Stimulated activated CD8-positive, alpha-beta memory T cell treated with anti-CD3 and anti-CD28 coated beads, Interleukin-7, amount 100 ng/mL, for 4 hours (primary cell): ENCODE data around the gene LRP1.

ENCODE experiments used
- DNase-seq, 2 donors: peaks; one replicate each; pipeline ENCODE4 v3.0.0-alpha.2; 2020; ENCODE audit warnings: low read depth in 2 of 2

Gene LRP1

DNA sequence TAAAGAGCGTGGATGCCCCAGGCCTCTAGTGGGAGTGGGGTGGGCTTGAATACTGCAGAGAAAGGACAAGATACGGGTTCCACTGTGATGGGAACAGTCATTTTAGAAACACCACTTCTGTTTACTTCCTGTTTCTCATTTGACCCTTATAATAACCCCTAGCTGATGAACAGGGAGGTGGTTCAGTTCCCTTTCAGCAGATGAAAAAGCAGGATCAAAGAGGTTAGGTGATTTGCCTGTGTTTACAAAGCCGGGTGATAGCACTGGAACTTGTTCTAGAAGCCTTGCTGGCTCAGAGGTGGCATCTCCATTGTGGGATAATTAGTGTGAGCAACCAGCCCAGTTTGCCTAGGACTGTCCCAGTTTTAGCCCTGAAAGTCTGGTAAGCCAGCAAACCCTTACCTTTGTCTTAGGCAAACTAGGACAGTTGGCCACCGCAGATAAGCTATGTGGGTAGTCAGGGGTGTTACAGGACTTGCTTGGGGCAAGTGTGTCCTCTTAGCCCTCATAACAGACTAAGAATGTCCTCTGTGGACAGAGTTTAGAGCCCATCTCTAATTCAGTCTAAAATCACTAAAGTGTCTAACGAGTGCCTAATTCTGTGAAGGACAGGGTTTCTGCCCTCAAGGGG lies 26.6 kb downstream of the LRP1 start:
- no peak for DNase-seq

DNA sequence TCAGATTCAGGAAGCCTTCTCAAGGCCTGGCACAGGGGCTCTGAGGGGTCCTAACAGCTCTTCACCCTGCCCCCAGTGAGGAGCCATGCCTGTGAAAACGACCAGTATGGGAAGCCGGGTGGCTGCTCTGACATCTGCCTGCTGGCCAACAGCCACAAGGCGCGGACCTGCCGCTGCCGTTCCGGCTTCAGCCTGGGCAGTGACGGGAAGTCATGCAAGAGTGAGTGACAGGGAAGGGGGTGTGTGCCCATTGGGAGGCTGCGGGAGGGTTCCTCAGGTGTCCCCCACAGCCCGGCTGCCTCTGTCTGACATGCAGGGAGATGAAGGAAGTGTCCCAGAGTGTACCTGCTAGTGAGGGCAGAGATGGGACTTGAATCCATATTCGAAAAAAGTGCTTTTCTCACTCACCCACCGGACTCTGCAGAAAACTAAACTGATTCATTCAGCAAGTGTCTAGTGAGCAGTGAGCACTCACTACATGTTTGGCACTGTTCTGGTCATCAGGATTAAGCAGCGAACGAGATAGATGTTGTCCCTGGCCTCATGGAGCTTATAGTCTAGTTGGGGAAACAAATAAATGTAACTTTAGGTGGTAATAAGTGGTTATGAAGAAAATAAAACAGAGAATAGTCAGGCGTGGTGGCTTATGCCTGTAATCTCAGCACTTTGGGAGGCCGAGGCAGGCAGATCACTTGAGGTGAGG lies 28.6 kb downstream of the LRP1 start:
- DNase-seq, result no peak

DNA sequence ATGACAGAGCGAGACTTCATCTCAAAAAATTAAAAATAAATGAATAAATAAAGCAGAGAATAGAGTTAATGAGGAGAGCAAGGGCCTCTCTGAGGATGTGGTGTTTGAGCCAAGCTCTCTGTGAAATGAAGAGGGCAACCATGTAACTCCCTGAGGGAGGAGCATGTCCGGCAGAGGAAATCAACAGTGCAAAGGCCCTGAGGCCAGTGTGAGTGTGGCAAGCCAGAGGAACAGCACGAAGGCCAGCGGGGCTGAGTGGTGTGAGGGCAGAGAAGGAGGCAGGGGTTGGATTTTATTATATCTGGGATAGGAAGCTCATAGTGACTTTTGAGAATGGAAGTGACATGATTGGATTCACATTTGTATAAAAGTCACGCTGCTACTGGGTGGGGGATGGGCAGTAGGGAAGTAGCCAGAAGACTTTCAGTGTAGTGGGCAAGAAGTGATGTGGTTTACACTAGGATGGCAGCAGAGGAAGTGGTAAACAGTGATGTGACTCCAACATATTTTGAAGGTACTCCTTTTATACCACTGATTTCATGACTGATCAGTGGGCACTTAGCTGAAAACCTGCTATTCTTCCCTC lies 29.4 kb downstream of the LRP1 start:
- DNase-seq, result no peak

DNA sequence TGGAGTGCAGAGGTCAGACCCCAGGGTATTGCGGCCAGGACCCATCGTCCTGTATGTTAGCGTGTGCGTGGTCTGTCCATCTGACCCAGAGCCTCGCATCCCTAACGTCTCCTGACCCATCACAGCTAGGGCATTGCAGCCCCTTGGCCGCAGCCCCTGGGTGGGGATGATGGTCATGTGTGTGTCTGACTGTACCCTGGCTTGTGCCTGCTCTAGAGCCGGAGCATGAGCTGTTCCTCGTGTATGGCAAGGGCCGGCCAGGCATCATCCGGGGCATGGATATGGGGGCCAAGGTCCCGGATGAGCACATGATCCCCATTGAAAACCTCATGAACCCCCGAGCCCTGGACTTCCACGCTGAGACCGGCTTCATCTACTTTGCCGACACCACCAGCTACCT lies 29.9 kb downstream of the LRP1 start:
- DNase-seq, result no peak

DNA sequence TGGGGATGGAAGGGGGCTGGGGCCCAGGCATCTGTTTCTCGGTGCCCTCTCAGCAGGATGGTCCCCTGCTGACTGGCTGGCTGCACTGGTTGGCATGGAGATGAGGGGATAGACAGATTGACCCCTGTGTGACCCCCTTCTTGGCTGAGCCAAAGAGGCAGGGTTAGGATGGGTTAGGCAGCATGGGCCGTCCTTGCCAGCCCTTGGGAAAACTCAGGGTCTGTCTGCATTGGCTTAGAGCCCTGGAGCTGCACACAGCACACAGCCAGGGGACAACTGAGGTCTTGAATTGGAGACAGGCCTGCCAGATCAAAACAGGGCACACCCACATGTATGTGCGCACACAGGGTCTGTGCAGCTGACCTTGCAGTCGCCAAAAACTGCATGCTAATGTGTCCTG lies 30.4 kb downstream of the LRP1 start:
- DNase-seq, result no peak

DNA sequence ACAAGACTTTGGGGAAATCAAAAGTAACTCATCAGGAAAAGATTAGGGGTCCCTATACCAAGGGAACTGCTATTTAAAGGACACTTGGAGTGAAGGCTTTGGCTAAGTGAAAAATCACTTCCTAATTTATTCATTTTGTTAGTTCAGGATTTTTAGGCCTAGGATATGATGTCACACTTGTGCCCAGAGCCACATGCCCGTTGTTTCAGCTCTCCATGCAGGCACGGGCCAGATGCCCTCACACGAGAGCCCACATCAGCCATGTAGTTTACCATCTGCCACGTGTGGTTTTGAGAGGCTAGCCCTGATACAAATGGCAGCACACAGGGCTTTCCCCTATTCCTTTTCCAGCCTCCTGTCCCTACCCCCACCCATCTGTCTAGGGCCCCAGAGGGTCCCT lies 31.0 kb downstream of the LRP1 start:
- DNase-seq, result no peak

DNA sequence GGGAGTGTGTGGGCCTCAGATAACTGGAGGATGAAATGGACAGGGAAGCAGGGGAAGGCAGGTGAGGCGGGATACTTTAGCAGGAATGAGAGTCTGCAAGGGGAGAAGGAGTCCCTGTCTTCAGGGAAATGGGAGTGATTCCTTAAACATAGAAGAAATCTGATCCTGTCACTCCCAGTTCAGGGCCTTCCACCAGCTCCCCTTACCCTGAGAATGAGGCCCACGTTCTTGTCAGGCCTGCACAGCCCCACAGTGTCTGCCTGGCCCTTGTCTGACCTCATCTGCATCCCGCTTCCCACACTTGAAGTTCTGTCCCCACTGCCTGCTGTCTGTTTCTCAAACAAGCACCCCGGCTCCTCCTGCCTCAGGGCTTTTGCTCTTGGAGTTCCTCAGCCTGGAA lies 31.8 kb downstream of the LRP1 start:
- no peak for DNase-seq

DNA sequence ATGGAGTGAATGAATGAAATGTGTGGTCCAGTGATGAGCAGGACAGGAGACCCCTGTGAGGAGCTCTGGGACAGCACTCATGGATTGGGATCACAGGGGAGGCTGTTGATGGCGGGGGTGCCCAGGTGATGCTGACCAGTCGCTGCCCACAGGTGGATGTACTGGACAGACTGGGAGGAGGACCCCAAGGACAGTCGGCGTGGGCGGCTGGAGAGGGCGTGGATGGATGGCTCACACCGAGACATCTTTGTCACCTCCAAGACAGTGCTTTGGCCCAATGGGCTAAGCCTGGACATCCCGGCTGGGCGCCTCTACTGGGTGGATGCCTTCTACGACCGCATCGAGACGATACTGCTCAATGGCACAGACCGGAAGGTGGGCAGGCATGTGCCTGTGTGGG lies 32.5 kb downstream of the LRP1 start:
- no peak for DNase-seq

DNA sequence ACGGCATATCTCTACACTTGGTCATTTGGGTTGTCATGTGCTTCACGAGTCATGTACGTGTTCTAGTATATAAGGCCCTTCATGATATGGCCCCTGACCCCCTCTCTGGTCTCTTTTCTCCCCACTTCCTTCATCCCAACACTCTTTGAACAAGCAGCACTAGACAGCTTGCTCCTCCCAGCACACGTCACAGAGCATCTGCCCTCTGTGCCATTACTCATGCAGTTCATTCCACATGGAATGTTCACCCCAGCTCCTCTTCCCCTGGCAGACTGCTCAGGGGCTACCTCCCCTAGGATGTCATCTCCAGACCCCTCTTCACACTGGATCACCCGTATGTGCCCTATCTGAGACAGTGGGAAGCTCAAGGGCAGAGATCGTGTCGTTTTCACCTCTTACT lies 33.2 kb downstream of the LRP1 start:
- no peak for DNase-seq

DNA sequence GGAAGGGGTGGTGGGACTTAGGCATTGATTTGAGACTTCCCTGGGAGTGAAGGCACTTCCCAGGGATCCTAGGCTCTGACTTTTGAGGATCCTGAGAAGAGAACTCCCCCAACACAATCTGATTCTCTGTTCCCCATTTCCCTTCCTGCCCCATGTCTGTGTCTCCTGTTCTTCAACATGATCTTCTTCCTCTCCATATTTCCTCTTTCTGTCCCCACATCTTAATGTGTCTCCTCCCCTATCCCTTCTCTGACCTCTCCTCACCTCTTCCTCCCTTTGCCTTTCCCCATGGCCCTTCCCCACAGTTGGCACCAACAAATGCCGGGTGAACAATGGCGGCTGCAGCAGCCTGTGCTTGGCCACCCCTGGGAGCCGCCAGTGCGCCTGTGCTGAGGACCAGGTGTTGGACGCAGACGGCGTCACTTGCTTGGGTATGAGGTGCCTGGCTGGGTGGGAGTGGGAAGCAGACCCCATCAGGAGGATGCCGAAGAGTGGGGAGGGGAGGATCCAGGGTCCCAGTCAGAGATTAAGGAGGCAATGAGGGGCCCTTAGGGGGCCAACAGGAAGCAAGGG lies 34.4 kb downstream of the LRP1 start:
- no peak for DNase-seq

DNA sequence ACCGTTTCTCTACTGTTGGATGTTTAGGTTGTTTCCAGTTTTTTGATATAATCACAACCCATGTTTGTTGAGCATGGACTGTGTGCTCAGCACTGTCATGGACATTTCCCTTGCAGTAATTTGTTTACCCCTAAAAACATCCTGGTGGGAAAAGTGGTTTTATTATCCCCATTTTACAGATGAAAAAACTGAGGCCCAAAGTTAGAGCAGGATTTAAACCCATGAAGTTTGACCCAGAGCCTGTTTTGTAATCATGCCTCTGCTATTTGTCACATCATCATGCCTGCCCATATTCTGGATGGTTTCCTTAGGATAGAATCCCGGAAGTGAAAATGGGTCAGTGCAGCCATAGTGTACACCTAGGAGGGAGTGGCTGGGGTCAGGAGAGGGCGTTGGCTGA lies 36.2 kb downstream of the LRP1 start:
- DNase-seq, result no peak

DNA sequence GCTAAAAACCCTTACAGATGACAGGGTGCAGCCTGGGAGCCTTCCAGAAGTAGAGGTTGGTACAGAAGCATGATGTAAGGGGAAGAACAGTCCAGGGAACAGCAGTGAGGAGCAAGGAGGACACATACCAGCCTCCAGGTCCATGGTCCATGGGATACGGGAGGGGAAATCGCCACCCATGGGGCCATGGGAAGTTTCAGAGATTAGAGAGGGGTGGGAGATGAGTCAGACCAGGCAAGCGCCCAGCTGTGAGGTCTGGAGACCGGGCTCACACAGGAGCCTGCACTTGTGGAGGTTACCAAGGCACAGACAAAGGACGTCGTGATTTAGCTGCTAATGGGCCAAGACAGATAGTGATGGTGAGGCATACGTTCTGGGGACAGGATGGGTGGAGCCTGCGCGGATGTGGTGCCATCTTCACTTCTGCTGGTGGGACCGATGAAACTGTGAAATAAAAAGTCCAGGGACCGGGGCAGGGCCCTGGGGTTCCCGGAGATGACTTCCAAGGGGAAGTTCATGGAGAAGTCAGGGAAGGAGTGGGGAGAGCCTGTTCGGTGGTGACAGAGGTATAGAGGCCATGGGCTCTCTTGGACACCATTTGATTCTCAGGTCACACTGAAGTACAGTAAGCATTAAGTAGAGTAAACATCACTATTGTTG lies 36.8 kb downstream of the LRP1 start:
- no peak for DNase-seq

DNA sequence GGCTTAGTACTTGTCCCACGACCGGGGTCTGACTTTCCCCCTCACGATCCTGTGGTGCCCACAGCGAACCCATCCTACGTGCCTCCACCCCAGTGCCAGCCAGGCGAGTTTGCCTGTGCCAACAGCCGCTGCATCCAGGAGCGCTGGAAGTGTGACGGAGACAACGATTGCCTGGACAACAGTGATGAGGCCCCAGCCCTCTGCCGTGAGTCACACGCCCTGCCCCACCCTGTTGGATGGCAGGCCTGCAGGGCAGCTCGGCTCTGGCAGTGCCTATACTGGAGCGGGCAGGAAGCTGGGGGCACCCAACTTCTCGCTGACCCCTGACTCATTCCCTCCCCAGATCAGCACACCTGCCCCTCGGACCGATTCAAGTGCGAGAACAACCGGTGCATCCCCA lies 37.5 kb downstream of the LRP1 start:
- no peak for DNase-seq

DNA sequence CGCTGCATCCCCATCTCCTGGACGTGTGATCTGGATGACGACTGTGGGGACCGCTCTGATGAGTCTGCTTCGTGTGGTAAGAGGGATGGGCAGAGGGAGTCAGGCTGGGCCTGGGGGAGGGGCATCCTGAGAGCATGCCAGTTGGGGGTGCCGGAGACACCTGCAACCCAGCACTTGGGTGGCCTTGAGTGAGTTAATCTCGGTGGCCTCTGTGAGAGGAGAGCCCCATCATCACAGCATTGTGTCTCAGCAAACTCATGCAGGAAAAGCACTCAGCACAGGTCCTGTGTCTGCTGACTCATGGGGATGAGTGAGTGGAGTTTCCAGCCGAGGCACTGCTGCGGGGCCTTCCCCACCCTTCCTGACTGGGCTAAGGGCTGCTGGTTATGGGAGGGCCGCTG lies 38.7 kb downstream of the LRP1 start:
- peak in 1 of 2 donors; percentile 8 for DNase-seq

DNA sequence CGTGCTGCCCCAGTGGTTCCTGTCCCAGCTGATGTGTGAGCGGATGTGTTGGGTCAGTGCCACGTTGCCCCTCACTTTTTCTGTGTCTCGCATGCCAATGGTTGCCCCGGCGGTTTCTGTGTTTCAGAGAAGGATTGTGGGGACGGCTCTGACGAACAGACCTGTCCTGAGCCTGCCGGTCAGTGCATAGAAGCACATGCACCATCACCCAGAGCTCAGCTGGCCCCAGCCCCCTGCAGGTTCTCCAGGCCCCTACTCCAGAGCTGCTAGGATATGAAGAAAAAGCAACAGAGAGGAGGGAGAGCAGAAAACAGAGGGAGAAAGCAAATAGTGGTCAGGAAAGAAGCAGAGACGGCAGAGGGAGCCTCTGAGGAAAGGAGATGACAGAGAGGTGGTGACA lies 39.8 kb downstream of the LRP1 start:
- no peak for DNase-seq

DNA sequence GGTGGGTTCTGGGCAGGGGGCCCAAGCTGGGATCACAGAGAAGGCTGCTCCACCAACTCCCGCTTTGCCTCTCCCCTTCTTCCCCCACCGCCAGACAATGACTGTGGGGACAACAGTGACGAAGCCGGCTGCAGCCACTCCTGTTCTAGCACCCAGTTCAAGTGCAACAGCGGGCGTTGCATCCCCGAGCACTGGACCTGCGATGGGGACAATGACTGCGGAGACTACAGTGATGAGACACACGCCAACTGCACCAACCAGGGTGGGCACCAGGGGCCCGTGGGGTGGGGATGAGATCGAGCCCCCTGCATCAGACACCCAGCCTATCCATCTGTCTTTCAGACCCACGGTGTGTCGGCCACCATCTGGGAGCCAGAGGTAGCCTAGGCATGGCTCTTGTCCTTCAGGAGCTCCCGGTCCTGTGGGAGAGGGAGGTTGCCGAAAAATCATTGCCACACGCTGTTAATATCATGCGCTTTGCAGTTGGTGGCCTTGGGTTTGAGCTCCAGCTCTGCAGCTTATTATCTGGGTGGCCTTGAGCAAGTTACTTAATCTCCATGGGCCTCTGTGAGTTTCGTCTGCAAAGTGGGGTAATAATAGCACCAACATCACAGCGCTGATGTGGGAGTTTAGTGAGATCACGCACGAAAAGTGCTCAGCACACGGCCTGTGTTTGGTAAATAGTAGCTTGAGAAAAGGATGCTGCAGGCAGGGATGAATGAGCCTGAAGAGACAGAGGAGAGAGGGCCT lies 40.9 kb downstream of the LRP1 start:
- no peak for DNase-seq

DNA sequence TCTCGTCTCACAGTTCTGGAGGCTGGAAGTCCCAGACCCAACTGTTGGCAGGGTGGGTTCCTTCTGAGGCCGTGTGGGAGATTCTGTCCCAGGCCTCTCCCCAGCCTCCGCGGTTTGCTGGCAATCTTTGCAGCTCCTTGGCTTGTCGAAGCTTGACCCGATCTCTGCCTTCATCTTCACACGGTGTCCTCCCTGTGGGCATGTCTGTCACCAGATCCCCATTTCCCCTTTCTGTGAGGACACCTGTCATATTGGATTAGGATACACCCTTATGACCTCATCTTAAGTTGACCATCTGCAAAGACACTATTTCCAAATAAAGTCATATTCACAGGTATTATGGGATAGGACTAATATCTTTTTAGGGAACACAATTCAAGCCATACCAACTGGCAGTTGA lies 41.7 kb downstream of the LRP1 start:
- DNase-seq, result no peak

DNA sequence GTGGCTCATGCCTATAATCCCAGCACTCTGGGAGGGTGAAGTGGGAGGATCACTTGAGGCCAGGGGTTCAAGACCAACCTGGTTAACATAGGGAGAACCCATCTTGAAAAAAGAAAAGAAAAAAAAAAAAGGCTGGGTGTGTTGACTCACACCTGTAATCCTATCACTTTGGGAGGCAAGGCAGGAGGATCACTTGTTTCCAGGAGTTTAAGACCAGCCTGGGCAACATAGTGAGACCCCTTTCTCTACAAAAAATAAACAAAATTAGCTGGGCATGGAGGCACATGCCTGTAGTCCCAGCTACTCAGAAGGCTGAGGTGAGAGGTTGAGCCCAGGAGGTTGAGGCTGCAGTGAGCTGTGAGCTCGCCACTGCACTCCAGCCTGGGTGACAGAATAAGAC lies 42.1 kb downstream of the LRP1 start:
- DNase-seq, result no peak

DNA sequence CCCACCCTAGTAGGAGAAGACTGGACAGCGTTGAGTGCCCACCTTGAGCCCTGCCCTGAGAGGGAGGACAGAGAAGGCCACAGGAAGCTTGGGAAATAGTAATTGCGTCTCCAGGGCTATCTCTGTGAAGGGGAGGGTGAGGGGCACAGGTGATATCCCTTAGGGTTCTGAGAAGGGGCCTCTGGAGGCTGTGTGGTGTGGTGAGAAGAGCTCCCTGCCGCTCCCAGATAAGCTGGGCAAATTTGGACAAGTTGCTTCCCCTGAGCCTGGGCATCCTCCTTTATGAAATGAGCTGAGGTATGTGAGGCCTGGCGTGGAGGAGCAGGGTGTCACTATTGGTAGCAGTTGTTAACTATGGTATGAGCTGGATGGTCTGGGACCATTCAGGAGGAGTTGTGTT lies 42.6 kb downstream of the LRP1 start:
- no peak for DNase-seq

DNA sequence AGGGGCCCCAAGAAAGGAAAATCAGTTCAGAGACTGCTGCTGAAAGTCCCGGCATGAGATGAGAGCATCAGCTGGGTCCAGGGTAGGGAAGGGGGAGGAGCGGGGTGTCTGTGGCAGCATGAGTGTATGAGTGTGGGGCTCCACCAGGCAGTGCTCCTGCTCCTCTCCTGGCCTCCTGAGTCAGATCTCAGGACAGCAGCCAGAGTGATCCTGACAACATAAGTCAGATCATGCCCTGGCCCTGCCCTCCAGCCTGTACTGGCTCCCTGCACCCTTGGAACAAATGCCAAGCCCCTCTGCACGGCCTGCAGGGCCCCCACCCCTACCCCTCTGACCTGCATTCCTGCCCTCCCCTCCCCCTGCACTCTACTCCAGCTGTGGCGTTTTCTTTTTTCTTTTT lies 43.4 kb downstream of the LRP1 start:
- DNase-seq, result no peak

DNA sequence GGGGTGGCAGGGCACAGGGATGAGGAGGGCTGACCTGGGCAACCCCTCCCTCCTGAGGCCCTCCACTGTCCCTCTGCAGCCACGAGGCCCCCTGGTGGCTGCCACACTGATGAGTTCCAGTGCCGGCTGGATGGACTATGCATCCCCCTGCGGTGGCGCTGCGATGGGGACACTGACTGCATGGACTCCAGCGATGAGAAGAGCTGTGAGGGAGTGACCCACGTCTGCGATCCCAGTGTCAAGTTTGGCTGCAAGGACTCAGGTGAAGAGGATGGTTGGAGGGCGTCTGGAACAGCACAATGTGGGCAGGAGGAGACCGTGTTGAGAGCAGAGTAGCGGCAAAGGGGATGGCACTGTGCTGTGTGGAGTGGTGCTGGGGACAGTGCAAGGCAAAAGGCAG lies 44.8 kb downstream of the LRP1 start:
- no peak for DNase-seq

DNA sequence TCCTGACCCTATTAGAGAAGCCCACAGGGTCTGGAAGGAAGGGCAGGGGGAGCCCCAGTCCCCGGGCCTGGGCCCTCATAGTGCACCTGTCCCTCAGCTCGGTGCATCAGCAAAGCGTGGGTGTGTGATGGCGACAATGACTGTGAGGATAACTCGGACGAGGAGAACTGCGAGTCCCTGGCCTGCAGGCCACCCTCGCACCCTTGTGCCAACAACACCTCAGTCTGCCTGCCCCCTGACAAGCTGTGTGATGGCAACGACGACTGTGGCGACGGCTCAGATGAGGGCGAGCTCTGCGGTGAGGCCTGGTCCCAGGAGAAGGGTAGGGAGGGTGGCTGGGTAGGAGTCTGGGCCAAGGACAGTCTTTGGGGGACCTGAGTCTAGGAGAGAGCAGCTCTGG lies 45.4 kb downstream of the LRP1 start:
- no peak for DNase-seq
